GM12878 (cell line): Measurements from ENCODE around the gene GMPPB. TPM values are rescaled to one million over a fixed set of nuclear protein-coding genes. Genes with fewer than 3 reads are reported as not detected.

Source experiments
- ATAC-seq: fragments of 200-7000 bp; cut with Tn5 transposase; 3 replicates; pipeline ENCODE4 v1.9.1; 2020; ENCODE audit warnings: mild to moderate bottlenecking, moderate library complexity
- BruUV-seq: library from RNA; stranded (reverse); fragments of 400-500 nt; replicated peaks from 2 replicates; lab custom pipeline; 2021; lab: Mats Ljungman, UMichigan
- CTCF ChIA-PET: fragments of 300-600 bp; sonication (Branson Sonifier 250); formaldehyde crosslinking; extraction: SDS; loops from one replicate; lab custom pipeline; 2021; ENCODE audit warnings: inconsistent platforms; lab: Yijun Ruan, JAX
- POLR2A ChIA-PET: fragments of 350-600 bp; formaldehyde crosslinking; extraction: SDS; loops from one replicate; lab custom pipeline; 2021; ENCODE audit warnings: inconsistent platforms; lab: Charles Lee
- RAD21 ChIA-PET: fragments of 300-600 bp; sonication (Branson Sonifier 250); formaldehyde crosslinking; loops from one replicate; lab custom pipeline; 2023; ENCODE audit warnings: antibody characterized with exemption; ENCODE audit not compliant: unreplicated experiment; lab: Charles Lee
- SMC1A ChIA-PET: fragments of 300-600 bp; sonication (Branson Sonifier 250); formaldehyde crosslinking; loops from one replicate; lab custom pipeline; 2023; ENCODE audit not compliant: unreplicated experiment, uncharacterized antibody; lab: Charles Lee
- DNase-seq: peaks from one replicate; pipeline ENCODE4 v3.0.0-alpha.2; 2011; ENCODE audit warnings: low read depth, low spot score
- FAIRE-seq: peaks from 3 replicates; lab custom pipeline; 2011; peaks lifted over from hg19 to GRCh38; lab: Jason Lieb, UNC
- H2AFZ ChIP-seq: 2 replicates; pipeline ENCODE4 v1.6.0; 2011; ENCODE audit warnings: low read depth, low read length, control low read depth; ENCODE audit not compliant: control insufficient read depth
- H3K27ac ChIP-seq: 2 replicates; pipeline ENCODE4 v1.5.1; 2011; ENCODE audit warnings: control low read depth; ENCODE audit not compliant: control insufficient read depth, insufficient read depth
- H3K27me3 ChIP-seq, 2 experiments: replicated peaks in 1 of 2; 2 replicates each; pipeline versions ENCODE4 v1.6.0 to v1.6.1; 2011; ENCODE audit warnings: low read length in 1 of 2; ENCODE audit not compliant: control insufficient read depth in 2 of 2, insufficient read depth in 2 of 2
- H3K36me3 ChIP-seq, 2 experiments: 2 replicates each; pipeline ENCODE4 v1.5.1; 2011; ENCODE audit warnings: low read length in 1 of 2; ENCODE audit not compliant: control insufficient read depth in 2 of 2, insufficient read depth in 2 of 2
- H3K4me1 ChIP-seq: 2 replicates; pipeline ENCODE4 v1.6.1; 2011; ENCODE audit warnings: mild to moderate bottlenecking, low read length, moderate library complexity, mixed read lengths; ENCODE audit not compliant: control insufficient read depth, insufficient read depth
- H3K4me2 ChIP-seq: 2 replicates; pipeline ENCODE4 v1.6.0; 2011; ENCODE audit warnings: control low read depth; ENCODE audit not compliant: control insufficient read depth, insufficient read depth
- H3K4me3 ChIP-seq: fragments of 200-600 bp; sonication (generic); 2 replicates; pipeline ENCODE4 v1.5.1; 2016
- H3K79me2 ChIP-seq: 2 replicates; pipeline ENCODE4 v1.6.0; 2011; ENCODE audit warnings: low read length; ENCODE audit not compliant: control insufficient read depth, insufficient read depth
- H3K9ac ChIP-seq: 2 replicates; pipeline ENCODE4 v1.8.0; 2011; ENCODE audit warnings: low read length, control low read depth, mixed read lengths; ENCODE audit not compliant: control insufficient read depth, insufficient read depth
- H3K9me3 ChIP-seq: replicated peaks from 3 replicates; pipeline ENCODE4 v1.5.1; 2011; ENCODE audit warnings: mild to moderate bottlenecking, low read length; ENCODE audit not compliant: control insufficient read depth, insufficient read depth
- H4K20me1 ChIP-seq: 2 replicates; pipeline ENCODE4 v1.6.0; 2011; ENCODE audit not compliant: control insufficient read depth, insufficient read depth
- NR2F1 ChIP-seq: fragments of 450-650 bp; conservative IDR thresholded peaks from 2 replicates; pipeline ENCODE4 v1.6.1; 2017; ENCODE audit warnings: mild to moderate bottlenecking
- WGBS: methylation state at CpG from one replicate; pipeline ENCODE4 v1.1.6; 2016; ENCODE audit warnings: low lambda C conversion rate; ENCODE audit not compliant: insufficient replicate concordance, insufficient coverage; ENCODE audit errors: missing lambda C conversion rate; 5-methylcytosine and 5-hydroxymethylcytosine counted together
- in situ Hi-C: fragments of 300-500 bp; cut with MboI; formaldehyde crosslinking; loops from 9 replicates; pipeline ENCODE4 v1.14.3; 2018; ENCODE audit warnings: mixed read lengths
- intact Hi-C: fragments of 100-400 bp; cut with micrococcal nuclease; formaldehyde crosslinking; loops from one replicate; pipeline ENCODE4 v1.14.2; 2022; ENCODE audit not compliant: unreplicated experiment
- polyA plus RNA-seq, 11 experiments: library from polyadenylated mRNA; depleted of rRNA in 4 of 11; unstranded in 6 of 11; stranded (reverse) in 5 of 11; fragments of >200 nt; fragmentation: Nextera tagmentation in 4 of 11; fragmentation: Illumina TruSeq in 1 of 11; extraction: Ambion mirVana in 4 of 11; extraction: Trizol in 1 of 11; gene quantifications; 1 replicate in 1 of 11; 2 replicates in 10 of 11; pipeline versions ENCODE4 v1.2.1 to v1.2.3, GENCODE V29; 2011 to 2016; ENCODE audit warnings: inconsistent platforms in 2 of 11, missing spikeins in 2 of 11, low read depth in 1 of 11
- total RNA-seq, 4 experiments: library from RNA; depleted of rRNA in 3 of 4; stranded (reverse); fragments of >200 nt in 3 of 4; fragmentation: Illumina TruSeq in 1 of 4; extraction: Trizol in 1 of 4; gene quantifications; 2 replicates each; pipeline versions ENCODE4 v1.2.1 to v1.2.3, GENCODE V29; 2013 to 2021
- TF ChIP-seq, protein P1 (sequence below): fragments of 450-650 bp; formaldehyde crosslinking; IDR thresholded peaks from 2 replicates; pipeline ENCODE4 v1.5.0; 2022; ENCODE audit warnings: mild to moderate bottlenecking, missing genetic modification characterization

The GMPPB gene
- total and polyA plus RNA-seq, 10 of the 15 experiments (the other 5 are each of a cell fraction or from before 2014, with no cell fraction given): 2.3 to 99.5 (median 23.3) TPM

DNA sequence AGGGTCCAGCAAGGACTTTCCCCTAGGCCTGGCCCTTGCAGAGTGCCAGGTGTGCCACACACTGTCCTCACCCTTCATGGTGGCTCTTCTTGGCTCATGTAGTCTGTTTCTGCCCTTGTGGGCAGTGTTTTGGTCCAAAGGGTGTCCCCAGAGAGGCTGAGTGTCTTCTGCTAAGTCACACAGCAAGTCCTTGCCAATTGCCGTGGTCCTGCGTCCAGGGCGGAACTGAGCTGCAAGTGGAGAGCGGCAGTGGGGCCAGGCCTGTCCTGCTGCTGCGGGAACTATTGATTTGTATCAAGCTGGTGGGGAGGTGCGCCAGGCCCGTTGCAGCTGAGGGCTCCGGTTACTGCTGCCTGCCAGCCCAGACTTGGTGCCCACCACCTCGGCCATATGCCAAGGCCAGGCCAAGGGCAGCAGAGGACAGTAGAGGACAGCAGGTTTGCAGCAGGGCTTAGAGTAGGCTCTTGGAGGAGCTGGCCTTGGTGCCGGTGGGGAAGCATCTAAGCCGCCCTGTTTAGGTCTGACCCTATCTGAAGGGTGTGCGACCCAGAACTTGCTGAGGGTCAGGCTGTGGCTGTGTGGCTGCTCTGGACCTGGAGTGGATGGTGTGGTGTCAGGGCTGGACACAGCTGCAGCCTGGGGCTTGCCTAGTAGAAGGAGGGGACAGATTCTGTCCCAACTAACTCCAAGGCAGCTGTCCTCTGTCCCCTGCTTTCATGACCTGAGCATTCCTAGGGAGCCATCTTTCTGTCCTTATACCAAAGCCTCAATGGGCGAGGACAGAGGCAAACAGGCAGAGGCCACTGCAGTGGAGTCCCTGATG is 8.8 kb downstream of the GMPPB start (continued):
- TF ChIP-seq, protein P1, sequence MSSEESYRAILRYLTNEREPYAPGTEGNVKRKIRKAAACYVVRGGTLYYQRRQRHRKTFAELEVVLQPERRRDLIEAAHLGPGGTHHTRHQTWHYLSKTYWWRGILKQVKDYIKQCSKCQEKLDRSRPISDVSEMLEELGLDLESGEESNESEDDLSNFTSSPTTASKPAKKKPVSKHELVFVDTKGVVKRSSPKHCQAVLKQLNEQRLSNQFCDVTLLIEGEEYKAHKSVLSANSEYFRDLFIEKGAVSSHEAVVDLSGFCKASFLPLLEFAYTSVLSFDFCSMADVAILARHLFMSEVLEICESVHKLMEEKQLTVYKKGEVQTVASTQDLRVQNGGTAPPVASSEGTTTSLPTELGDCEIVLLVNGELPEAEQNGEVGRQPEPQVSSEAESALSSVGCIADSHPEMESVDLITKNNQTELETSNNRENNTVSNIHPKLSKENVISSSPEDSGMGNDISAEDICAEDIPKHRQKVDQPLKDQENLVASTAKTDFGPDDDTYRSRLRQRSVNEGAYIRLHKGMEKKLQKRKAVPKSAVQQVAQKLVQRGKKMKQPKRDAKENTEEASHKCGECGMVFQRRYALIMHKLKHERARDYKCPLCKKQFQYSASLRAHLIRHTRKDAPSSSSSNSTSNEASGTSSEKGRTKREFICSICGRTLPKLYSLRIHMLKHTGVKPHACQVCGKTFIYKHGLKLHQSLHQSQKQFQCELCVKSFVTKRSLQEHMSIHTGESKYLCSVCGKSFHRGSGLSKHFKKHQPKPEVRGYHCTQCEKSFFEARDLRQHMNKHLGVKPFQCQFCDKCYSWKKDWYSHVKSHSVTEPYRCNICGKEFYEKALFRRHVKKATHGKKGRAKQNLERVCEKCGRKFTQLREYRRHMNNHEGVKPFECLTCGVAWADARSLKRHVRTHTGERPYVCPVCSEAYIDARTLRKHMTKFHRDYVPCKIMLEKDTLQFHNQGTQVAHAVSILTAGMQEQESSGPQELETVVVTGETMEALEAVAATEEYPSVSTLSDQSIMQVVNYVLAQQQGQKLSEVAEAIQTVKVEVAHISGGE: no peak

GRCh38 chr3:49713336-49714105 is 10.2 kb downstream of the GMPPB start:
- H3K9me3 ChIP-seq: no peaks in the 10 kb centered on the region; the same call in 2 of the 3 replicates
- H3K79me2 ChIP-seq: no peaks in the 10 kb centered on the region
- RAD21 ChIA-PET: no interaction called here
- SMC1A ChIA-PET: no interaction called here
- no peak overlapping the region for H3K27ac ChIP-seq
- in situ Hi-C loops (no loop called here), intact Hi-C loops (no loop called here)
- POLR2A ChIA-PET: interaction anchor here (1.2 kb wide), 1 partner anchor 11 kb away, joined by 3 read pairs; no protein-coding TSS in a partner anchor
- no peak overlapping the region for H3K9ac ChIP-seq
- no peaks in the 10 kb centered on the region; a peak in 1 of 4 replicates for H3K36me3 ChIP-seq
- no peaks in the 10 kb centered on the region for H3K4me1 ChIP-seq
- CTCF ChIA-PET: interaction anchor here (1.8 kb wide), 1 partner anchor 10 kb away, joined by 5 read pairs; no protein-coding TSS in a partner anchor
- H3K4me3 ChIP-seq: no peak overlapping the region
- TF ChIP-seq NR2F1: no peak
- WGBS: 85% methylated on average over 24 of the region's 25 CpGs
- DNase-seq: no peak
- no peak overlapping the region for H3K4me2 ChIP-seq
- ATAC-seq: no peak
- H4K20me1 ChIP-seq: no peaks in the 10 kb centered on the region
- BruUV-seq: no TSS peak
- H3K27me3 ChIP-seq: no peaks in the 10 kb centered on the region
- H2AFZ ChIP-seq: no peak overlapping the region
- no peak for FAIRE-seq
